ENCODE data around the gene FKBP8.

FKBP8 gene

DNA sequence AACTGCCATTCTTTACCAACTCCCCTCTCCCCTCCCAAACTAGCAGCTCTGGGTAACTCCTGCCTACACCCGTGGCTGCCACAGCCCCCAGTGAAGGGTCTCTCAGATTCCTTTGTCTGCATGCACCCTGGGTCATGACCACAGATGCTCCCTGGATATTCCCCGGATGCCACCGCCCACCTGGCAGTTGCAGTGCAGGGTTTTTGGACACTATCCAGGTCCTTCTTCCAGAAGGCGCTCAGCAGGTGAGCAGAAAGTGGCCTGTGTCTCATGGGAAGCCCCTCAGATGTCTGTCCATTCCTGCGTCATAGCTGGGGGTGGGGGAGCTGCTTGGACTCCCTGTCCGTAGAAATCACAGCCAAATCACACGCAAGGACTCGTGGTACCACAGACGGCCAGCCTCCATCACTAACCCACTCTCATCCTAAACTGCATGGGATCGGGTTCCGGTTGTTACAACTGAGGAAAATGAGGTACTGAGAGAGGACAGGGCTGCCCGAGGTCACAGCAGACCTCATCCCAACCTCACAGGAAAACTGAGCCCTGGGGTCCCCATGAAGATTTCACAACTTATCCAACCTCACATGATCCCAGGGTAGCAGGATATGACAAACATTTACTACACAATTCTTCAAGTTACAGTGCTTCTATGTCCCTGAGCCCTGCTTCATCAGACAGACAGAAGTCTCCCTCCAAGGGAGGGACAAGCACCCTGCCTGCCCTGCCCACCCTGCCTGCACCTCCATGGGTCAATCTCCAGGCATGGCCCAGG, 60.1 kb downstream of the FKBP8 start:
- DNase-seq (ENCODE audit: low spot score in 2 of 2) (no peak), ATAC-seq (ENCODE audit: low read depth) (no peak)
- no peaks in the 10 kb centered on the region for H3K27me3 Mint-ChIP-seq
- H3K4me3 Mint-ChIP-seq: no peak overlapping the region
- no peaks in the 10 kb centered on the region for H3K9me3 Mint-ChIP-seq
- no peaks in the 10 kb centered on the region for H3K36me3 Mint-ChIP-seq
- no peak overlapping the region for H3K27ac Mint-ChIP-seq
- peaks cover 41% of the 10 kb centered on the region for H3K4me1 Mint-ChIP-seq

Data from memory B cell (primary cell).